Suprapubic skin (tissue), 4 donors: ENCODE data around the gene TPD52L2.

Experiments used
- CTCF ChIP-seq, 2 donors: fragments of 200-600 bp in 1 of 2; fragments of 450-650 bp in 1 of 2; sonication (generic) in 1 of 2; IDR thresholded peaks; one replicate each; pipeline ENCODE4 v1.5.1; 2016 to 2019; ENCODE audit warnings: antibody characterized with exemption in 2 of 2, mild to moderate bottlenecking in 1 of 2, moderate library complexity in 1 of 2
- EP300 ChIP-seq: sonication (generic); formaldehyde crosslinking; IDR thresholded peaks from one replicate; pipeline ENCODE4 v1.6.1; 2017; ENCODE audit warnings: antibody characterized with exemption
- POLR2A ChIP-seq, 2 donors: fragments of 450-650 bp; IDR thresholded peaks; one replicate each; pipeline ENCODE4 v1.6.1; 2017; ENCODE audit warnings: antibody characterized with exemption in 2 of 2, mild to moderate bottlenecking in 2 of 2, moderate library complexity in 2 of 2
- POLR2AphosphoS5 ChIP-seq, 3 donors: sonication (generic); formaldehyde crosslinking; IDR thresholded peaks; one replicate each; pipeline ENCODE4 v1.6.1; 2017; ENCODE audit warnings: antibody characterized with exemption in 3 of 3

GRCh38 chr20:63831993-63832686 is 32.9 kb upstream of the TPD52L2 start:
- TF ChIP-seq CTCF (IDR thresholded peaks at IDR 0.05) (no peak), POLR2AphosphoS5 (IDR thresholded peaks at IDR 0.05) (no peak), EP300 (no peak), POLR2A (IDR thresholded peaks at IDR 0.05) (no peak)
